H9 (cell line): ENCODE data around the gene FPGS. TPM values are rescaled to one million over a fixed set of nuclear protein-coding genes. Genes with fewer than 3 reads are reported as not detected.

ENCODE experiments used
- DNase-seq: peaks from one replicate; pipeline ENCODE4 v3.0.0-alpha.2; 2017
- H2AFZ ChIP-seq: one replicate; pipeline ENCODE4 v1.6.1; 2013; ENCODE audit warnings: mild to moderate bottlenecking, low read length, control low read depth, moderate library complexity
- H2AK5ac ChIP-seq: 2 replicates; pipeline ENCODE4 v1.6.1; 2013; ENCODE audit warnings: low read length, control low read depth, mixed read lengths; ENCODE audit not compliant: insufficient read length
- H2BK120ac ChIP-seq: one replicate; pipeline ENCODE4 v1.6.1; 2013; ENCODE audit warnings: low read depth, mild to moderate bottlenecking, low read length, control low read depth, inconsistent platforms; ENCODE audit not compliant: poor library complexity, severe bottlenecking
- H2BK12ac ChIP-seq: 2 replicates; pipeline ENCODE4 v1.6.1; 2013; ENCODE audit warnings: low read length, control low read depth, mixed read lengths, low read depth; ENCODE audit not compliant: insufficient read length
- H2BK15ac ChIP-seq: 2 replicates; pipeline ENCODE4 v1.6.1; 2013; ENCODE audit warnings: low read depth, low read length, control low read depth
- H2BK20ac ChIP-seq: one replicate; pipeline ENCODE4 v1.6.1; 2013; ENCODE audit warnings: low read depth, mild to moderate bottlenecking, low read length, control low read depth, inconsistent platforms; ENCODE audit not compliant: poor library complexity, severe bottlenecking
- H2BK5ac ChIP-seq: 2 replicates; pipeline ENCODE4 v1.6.1; 2013; ENCODE audit warnings: low read length, control low read depth, mixed read lengths; ENCODE audit not compliant: insufficient read length
- H3K14ac ChIP-seq: 2 replicates; pipeline ENCODE4 v1.6.1; 2013; ENCODE audit warnings: low read length, control low read depth; ENCODE audit not compliant: insufficient read depth
- H3K18ac ChIP-seq: 2 replicates; pipeline ENCODE4 v1.6.1; 2013; ENCODE audit warnings: low read depth, mild to moderate bottlenecking, mixed read lengths, low read length, control low read depth; ENCODE audit not compliant: insufficient read length
- H3K23ac ChIP-seq: 2 replicates; pipeline ENCODE4 v1.6.1; 2013; ENCODE audit warnings: low read length, control low read depth, mixed read lengths, low read depth; ENCODE audit not compliant: insufficient read length
- H3K23me2 ChIP-seq: 2 replicates; pipeline ENCODE4 v1.6.1; 2013; ENCODE audit warnings: low read depth, mild to moderate bottlenecking, mixed read lengths, low read length, control low read depth; ENCODE audit not compliant: insufficient read length, poor library complexity, severe bottlenecking
- H3K27ac ChIP-seq: 2 replicates; pipeline ENCODE4 v1.5.1; 2013; ENCODE audit warnings: low read length, control low read depth, mixed read lengths, low read depth; ENCODE audit not compliant: insufficient read length
- H3K27me3 ChIP-seq: 2 replicates; pipeline ENCODE4 v1.6.1; 2013; ENCODE audit warnings: low read length, control low read depth, inconsistent platforms; ENCODE audit not compliant: insufficient read depth
- H3K4ac ChIP-seq: 2 replicates; pipeline ENCODE4 v1.6.1; 2013; ENCODE audit warnings: low read depth, mild to moderate bottlenecking, control low read depth, inconsistent platforms, low read length, moderate library complexity
- H3K4me1 ChIP-seq: 2 replicates; pipeline ENCODE4 v1.6.1; 2013; ENCODE audit warnings: low read length, control low read depth, inconsistent platforms; ENCODE audit not compliant: insufficient read depth
- H3K4me2 ChIP-seq: 2 replicates; pipeline ENCODE4 v1.6.1; 2013; ENCODE audit warnings: low read length, control low read depth, mixed read lengths; ENCODE audit not compliant: insufficient read length, insufficient read depth
- H3K56ac ChIP-seq: 2 replicates; pipeline ENCODE4 v1.6.1; 2013; ENCODE audit warnings: low read depth, mild to moderate bottlenecking, mixed read lengths, low read length, control low read depth; ENCODE audit not compliant: insufficient read length
- H3K79me1 ChIP-seq: 2 replicates; pipeline ENCODE4 v1.6.1; 2013; ENCODE audit warnings: low read depth, mild to moderate bottlenecking, moderate library complexity, low read length, control low read depth, inconsistent platforms; ENCODE audit not compliant: insufficient read depth, poor library complexity, severe bottlenecking
- H3K79me2 ChIP-seq: 2 replicates; pipeline ENCODE4 v1.6.1; 2013; ENCODE audit warnings: low read length, control low read depth, inconsistent platforms; ENCODE audit not compliant: insufficient read depth
- H3K9ac ChIP-seq: 2 replicates; pipeline ENCODE4 v1.6.1; 2013; ENCODE audit warnings: low read length, control low read depth, mixed read lengths; ENCODE audit not compliant: insufficient read length; ENCODE audit errors: extremely low read depth
- H3K9me3 ChIP-seq: one replicate; pipeline ENCODE4 v1.6.1; 2013; ENCODE audit warnings: low read depth, low read length, inconsistent platforms; ENCODE audit not compliant: control insufficient read depth
- H3T11ph ChIP-seq: one replicate; pipeline ENCODE4 v1.6.1; 2013; ENCODE audit warnings: mild to moderate bottlenecking, low read length, control low read depth, inconsistent platforms
- H4K20me1 ChIP-seq: one replicate; pipeline ENCODE4 v1.6.1; 2013; ENCODE audit not compliant: control insufficient read depth, insufficient read length, insufficient read depth
- H4K5ac ChIP-seq: 2 replicates; pipeline ENCODE4 v1.6.1; 2013; ENCODE audit warnings: low read depth, mild to moderate bottlenecking, mixed read lengths, low read length, control low read depth; ENCODE audit not compliant: insufficient read length
- H4K8ac ChIP-seq: replicated peaks from 2 replicates; pipeline ENCODE4 v1.6.1; 2013; ENCODE audit warnings: low read length, control low read depth, mixed read lengths, low read depth; ENCODE audit not compliant: insufficient read length
- H4K91ac ChIP-seq: 2 replicates; pipeline ENCODE4 v1.6.1; 2013; ENCODE audit warnings: low read depth, mild to moderate bottlenecking, moderate library complexity, mixed read lengths, low read length, control low read depth; ENCODE audit not compliant: insufficient read length
- H3K27ac Mint-ChIP-seq, 3 experiments: 2 replicates in 2 of 3; 3 replicates in 1 of 3; pipeline ENCODE4 v1.8.0; 2020 to 2021; ENCODE audit warnings: mixed read lengths in 3 of 3, mild to moderate bottlenecking in 1 of 3, moderate library complexity in 1 of 3
- H3K27me3 Mint-ChIP-seq: 2 replicates; pipeline ENCODE4 v1.8.0; 2021; ENCODE audit warnings: low read depth, mild to moderate bottlenecking, moderate library complexity, mixed read lengths
- H3K36me3 Mint-ChIP-seq, 3 experiments: 2 replicates in 2 of 3; 3 replicates in 1 of 3; pipeline ENCODE4 v1.8.0; 2020 to 2021; ENCODE audit warnings: low read depth in 3 of 3, mixed read lengths in 3 of 3; ENCODE audit not compliant: insufficient read depth in 1 of 3
- H3K4me1 Mint-ChIP-seq, 2 experiments: 2 replicates each; pipeline ENCODE4 v1.8.0; 2020; ENCODE audit warnings: mixed read lengths in 2 of 2
- H3K4me3 Mint-ChIP-seq, 2 experiments: 2 replicates in 1 of 2; 3 replicates in 1 of 2; pipeline ENCODE4 v1.8.0; 2020 to 2021; ENCODE audit warnings: mild to moderate bottlenecking in 2 of 2, mixed read lengths in 2 of 2, moderate library complexity in 1 of 2
- H3K9me3 Mint-ChIP-seq, 2 experiments: 2 replicates in 1 of 2; 3 replicates in 1 of 2; pipeline ENCODE4 v1.8.0; 2020; ENCODE audit warnings: mild to moderate bottlenecking in 2 of 2, mixed read lengths in 2 of 2, moderate library complexity in 1 of 2
- WGBS: extraction: QIAGEN DNeasy Blood & Tissue Kit; methylation state at CpG from one replicate; pipeline ENCODE4 v1.1.7; 2013; ENCODE audit warnings: missing lambda C conversion rate, low lambda C conversion rate, mixed read lengths; ENCODE audit not compliant: insufficient read length; ENCODE audit errors: extremely low coverage; 5-methylcytosine and 5-hydroxymethylcytosine counted together
- total RNA-seq: library from RNA; stranded (reverse); gene quantifications from 2 replicates; pipeline ENCODE4 v1.2.1, GENCODE V29; 2021
- TF ChIP-seq, protein P1 (sequence below): fragments of 200-600 bp; sonication (generic); conservative IDR thresholded peaks from 3 replicates; pipeline ENCODE4 v1.8.0; 2021; ENCODE audit warnings: antibody characterized with exemption, mild to moderate bottlenecking

Gene FPGS
- total RNA-seq, 1 experiment from 2014 or later = 68.4 TPM

- H3K4ac ChIP-seq = no peak overlapping the region
- H3K36me3 Mint-ChIP-seq = no peaks in the 10 kb centered on the region
- no peak overlapping the region for H2BK5ac ChIP-seq
- peaks cover 7 to 27% of the 10 kb centered on the region in 2 experiments for H3K4me1 Mint-ChIP-seq
- no peaks in the 10 kb centered on the region for H3K27me3 Mint-ChIP-seq
- TF ChIP-seq, protein P1, sequence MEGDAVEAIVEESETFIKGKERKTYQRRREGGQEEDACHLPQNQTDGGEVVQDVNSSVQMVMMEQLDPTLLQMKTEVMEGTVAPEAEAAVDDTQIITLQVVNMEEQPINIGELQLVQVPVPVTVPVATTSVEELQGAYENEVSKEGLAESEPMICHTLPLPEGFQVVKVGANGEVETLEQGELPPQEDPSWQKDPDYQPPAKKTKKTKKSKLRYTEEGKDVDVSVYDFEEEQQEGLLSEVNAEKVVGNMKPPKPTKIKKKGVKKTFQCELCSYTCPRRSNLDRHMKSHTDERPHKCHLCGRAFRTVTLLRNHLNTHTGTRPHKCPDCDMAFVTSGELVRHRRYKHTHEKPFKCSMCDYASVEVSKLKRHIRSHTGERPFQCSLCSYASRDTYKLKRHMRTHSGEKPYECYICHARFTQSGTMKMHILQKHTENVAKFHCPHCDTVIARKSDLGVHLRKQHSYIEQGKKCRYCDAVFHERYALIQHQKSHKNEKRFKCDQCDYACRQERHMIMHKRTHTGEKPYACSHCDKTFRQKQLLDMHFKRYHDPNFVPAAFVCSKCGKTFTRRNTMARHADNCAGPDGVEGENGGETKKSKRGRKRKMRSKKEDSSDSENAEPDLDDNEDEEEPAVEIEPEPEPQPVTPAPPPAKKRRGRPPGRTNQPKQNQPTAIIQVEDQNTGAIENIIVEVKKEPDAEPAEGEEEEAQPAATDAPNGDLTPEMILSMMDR = no peak
- H2BK20ac ChIP-seq = no peak overlapping the region
- H3K79me2 ChIP-seq = no peaks in the 10 kb centered on the region
- H3T11ph ChIP-seq = no peak overlapping the region
- H3K9me3 Mint-ChIP-seq = no peaks in the 10 kb centered on the region
- H4K91ac ChIP-seq = no peak overlapping the region
- peak overlapping the region in 1 of 3 experiments; percentile 94; a peak in 2 of 7 replicates for H3K27ac Mint-ChIP-seq
- H3K23ac ChIP-seq = no peak overlapping the region
- no CpG with 5 or more reads among the region's 5 CpGs for WGBS
- H2BK12ac ChIP-seq = no peak overlapping the region
- H3K27ac ChIP-seq = no peak overlapping the region
- no peak overlapping the region for H2AK5ac ChIP-seq
- DNase-seq = no peak
- no peaks in the 10 kb centered on the region; the same call in 1 of the 2 replicates for H3K27me3 ChIP-seq
- H3K4me3 Mint-ChIP-seq = no peak overlapping the region
- no peak overlapping the region for H3K9ac ChIP-seq
- H3K4me2 ChIP-seq = no peak overlapping the region
- H3K18ac ChIP-seq = no peak overlapping the region
- H3K79me1 ChIP-seq = no peaks in the 10 kb centered on the region
- no peaks in the 10 kb centered on the region for H4K20me1 ChIP-seq
- no peak overlapping the region for H2AFZ ChIP-seq
- no peak overlapping the region for H2BK120ac ChIP-seq
- H3K14ac ChIP-seq = no peak overlapping the region
- H3K56ac ChIP-seq = no peak overlapping the region
- H3K4me1 ChIP-seq = no peaks in the 10 kb centered on the region; the same call in 1 of the 2 replicates
- no peak overlapping the region for H4K8ac ChIP-seq
- H3K23me2 ChIP-seq = peaks cover 2% of the 10 kb centered on the region
- no peak overlapping the region for H2BK15ac ChIP-seq
- no peaks in the 10 kb centered on the region for H3K9me3 ChIP-seq
- no peak overlapping the region for H4K5ac ChIP-seq
These were observed 25.8 kb upstream of the FPGS start for GRCh38 chr9:127776924-127777289.
